Activated naive CD4-positive, alpha-beta T cell treated with anti-CD3 and anti-CD28 coated beads, Interleukin-2, amount 10 ng/mL, durations not matched to agents 7 days and 5 days (primary cell): Measurements from ENCODE around the gene JADE1.
A peak's percentile ranks its signal among the peaks of the same experiment; 100 is the strongest.

Experiments used
- CTCF ChIA-PET: fragments of 350-600 bp; sonication (Branson Sonifier 250); formaldehyde crosslinking; loops from one replicate; lab custom pipeline; 2021; ENCODE audit warnings: antibody characterized with exemption; lab: Charles Lee
- DNase-seq: peaks from one replicate; pipeline ENCODE4 v3.0.0-alpha.2; 2020
- H3K27ac Mint-ChIP-seq: one replicate; pipeline ENCODE4 v1.8.0; 2021; ENCODE audit warnings: mild to moderate bottlenecking, moderate library complexity, mixed read lengths
- H3K27me3 Mint-ChIP-seq: one replicate; pipeline ENCODE4 v1.8.0; 2021; ENCODE audit warnings: mild to moderate bottlenecking, mixed read lengths
- H3K36me3 Mint-ChIP-seq: one replicate; pipeline ENCODE4 v1.8.0; 2021; ENCODE audit warnings: mixed read lengths
- H3K4me1 Mint-ChIP-seq: one replicate; pipeline ENCODE4 v1.8.0; 2021; ENCODE audit warnings: mixed read lengths
- H3K4me3 Mint-ChIP-seq: one replicate; pipeline ENCODE4 v1.8.0; 2021; ENCODE audit warnings: mild to moderate bottlenecking, moderate library complexity, mixed read lengths
- H3K9me3 Mint-ChIP-seq: one replicate; pipeline ENCODE4 v1.8.0; 2021; ENCODE audit warnings: mixed read lengths

JADE1 gene

GRCh38 chr4:128862608-128863311 lies 53.3 kb downstream of the JADE1 start:
- no peak for DNase-seq
- CTCF ChIA-PET, result interaction anchor here (0.6 to 2.9 kb wide), 14 partner anchors 9 to 408 kb away, joined by 3 to 16 read pairs (median 4); no protein-coding TSS in a partner anchor
- Mint-ChIP-seq H3K4me3 (no peak overlapping the region), H3K27ac (peak overlapping the region; percentile 67), H3K27me3 (no peaks in the 10 kb centered on the region), H3K9me3 (no peaks in the 10 kb centered on the region), H3K36me3 (peaks cover 71% of the 10 kb centered on the region), H3K4me1 (peaks cover 47% of the 10 kb centered on the region)

- peak; percentile 74 for DNase-seq
- CTCF ChIA-PET, result interaction anchor here (0.7 to 2.9 kb wide), 10 partner anchors 9 to 409 kb away, joined by 3 to 16 read pairs (median 5); no protein-coding TSS in a partner anchor
- no peak overlapping the region for H3K4me3 Mint-ChIP-seq
- peaks cover 47% of the 10 kb centered on the region for H3K4me1 Mint-ChIP-seq
- no peaks in the 10 kb centered on the region for H3K27me3 Mint-ChIP-seq
- H3K9me3 Mint-ChIP-seq, result no peaks in the 10 kb centered on the region
- H3K36me3 Mint-ChIP-seq, result peaks cover 72% of the 10 kb centered on the region
- no peak overlapping the region for H3K27ac Mint-ChIP-seq
These were observed 54.0 kb downstream of the JADE1 start for GRCh38 chr4:128863312-128864075.

GRCh38 chr4:128865132-128865531 lies 55.6 kb downstream of the JADE1 start:
- H3K9me3 Mint-ChIP-seq, result no peaks in the 10 kb centered on the region
- no peak overlapping the region for H3K4me3 Mint-ChIP-seq
- H3K4me1 Mint-ChIP-seq, result peaks cover 35% of the 10 kb centered on the region
- CTCF ChIA-PET, result interaction anchor here (0.9 to 1.2 kb wide), 2 partner anchors 24 to 53 kb away, joined by 3 read pairs; no protein-coding TSS in a partner anchor
- DNase-seq, result no peak
- H3K36me3 Mint-ChIP-seq, result peaks cover 71% of the 10 kb centered on the region
- no peaks in the 10 kb centered on the region for H3K27me3 Mint-ChIP-seq
- no peak overlapping the region for H3K27ac Mint-ChIP-seq

- Mint-ChIP-seq H3K4me3 (no peak overlapping the region), H3K36me3 (peaks cover 68% of the 10 kb centered on the region), H3K27ac (no peak overlapping the region), H3K27me3 (no peaks in the 10 kb centered on the region), H3K9me3 (no peaks in the 10 kb centered on the region), H3K4me1 (peaks cover 30% of the 10 kb centered on the region)
- DNase-seq, result no peak
- CTCF ChIA-PET, result interaction anchor here (0.9 to 1.2 kb wide), 2 partner anchors 26 to 54 kb away, joined by 3 read pairs; no protein-coding TSS in a partner anchor
These were observed 56.8 kb downstream of the JADE1 start for GRCh38 chr4:128866269-128866668.

GRCh38 chr4:128866691-128867090 lies 57.2 kb downstream of the JADE1 start:
- Mint-ChIP-seq H3K4me3 (no peak overlapping the region), H3K36me3 (peaks cover 68% of the 10 kb centered on the region), H3K27ac (no peak overlapping the region), H3K4me1 (peaks cover 26% of the 10 kb centered on the region), H3K27me3 (no peaks in the 10 kb centered on the region), H3K9me3 (no peaks in the 10 kb centered on the region)
- CTCF ChIA-PET, result no interaction called here
- no peak for DNase-seq

GRCh38 chr4:128868758-128869157 lies 59.3 kb downstream of the JADE1 start:
- Mint-ChIP-seq H3K9me3 (no peaks in the 10 kb centered on the region), H3K27ac (no peak overlapping the region)
- CTCF ChIA-PET, result no interaction called here

GRCh38 chr4:128869776-128870509 lies 60.4 kb downstream of the JADE1 start:
- Mint-ChIP-seq H3K27ac (peak overlapping the region; percentile 73), H3K9me3 (no peaks in the 10 kb centered on the region), H3K4me1 (peaks cover 6% of the 10 kb centered on the region), H3K4me3 (no peak overlapping the region), H3K36me3 (peaks cover 66% of the 10 kb centered on the region), H3K27me3 (no peaks in the 10 kb centered on the region)
- DNase-seq, result no peak
- CTCF ChIA-PET, result no interaction called here

More at GRCh38 chr4:128868758-128869157, 59.3 kb downstream of the JADE1 start:
- Mint-ChIP-seq H3K4me1 (peaks cover 6% of the 10 kb centered on the region), H3K27me3 (no peaks in the 10 kb centered on the region), H3K4me3 (no peak overlapping the region), H3K36me3 (peaks cover 69% of the 10 kb centered on the region)
- no peak for DNase-seq

GRCh38 chr4:128871948-128872347 lies 62.4 kb downstream of the JADE1 start:
- Mint-ChIP-seq H3K4me3 (no peak overlapping the region), H3K4me1 (peaks cover 6% of the 10 kb centered on the region), H3K27me3 (no peaks in the 10 kb centered on the region), H3K9me3 (no peaks in the 10 kb centered on the region), H3K36me3 (peaks cover 59% of the 10 kb centered on the region), H3K27ac (no peak overlapping the region)
- CTCF ChIA-PET, result no interaction called here
- no peak for DNase-seq

- Mint-ChIP-seq H3K27me3 (no peaks in the 10 kb centered on the region), H3K9me3 (no peaks in the 10 kb centered on the region), H3K4me1 (peaks cover under 1% of the 10 kb centered on the region), H3K27ac (no peak overlapping the region), H3K36me3 (peaks cover 35% of the 10 kb centered on the region), H3K4me3 (no peak overlapping the region)
- CTCF ChIA-PET, result no interaction called here
- DNase-seq, result no peak
These were observed 66.7 kb downstream of the JADE1 start for GRCh38 chr4:128876200-128876599.

- no peaks in the 10 kb centered on the region for H3K9me3 Mint-ChIP-seq
- peaks cover 25% of the 10 kb centered on the region for H3K36me3 Mint-ChIP-seq
- H3K27ac Mint-ChIP-seq, result no peak overlapping the region
- CTCF ChIA-PET, result no interaction called here
- DNase-seq, result no peak
- no peaks in the 10 kb centered on the region for H3K27me3 Mint-ChIP-seq
- H3K4me3 Mint-ChIP-seq, result no peak overlapping the region
- H3K4me1 Mint-ChIP-seq, result no peaks in the 10 kb centered on the region
These were observed 68.4 kb downstream of the JADE1 start for GRCh38 chr4:128877934-128878333.

GRCh38 chr4:128879283-128879682 lies 69.8 kb downstream of the JADE1 start:
- H3K9me3 Mint-ChIP-seq, result no peaks in the 10 kb centered on the region
- H3K4me1 Mint-ChIP-seq, result no peaks in the 10 kb centered on the region
- H3K27ac Mint-ChIP-seq, result no peak overlapping the region
- CTCF ChIA-PET, result no interaction called here
- H3K27me3 Mint-ChIP-seq, result no peaks in the 10 kb centered on the region
- peaks cover 20% of the 10 kb centered on the region for H3K36me3 Mint-ChIP-seq
- H3K4me3 Mint-ChIP-seq, result no peak overlapping the region
- DNase-seq, result no peak

- Mint-ChIP-seq H3K9me3 (no peaks in the 10 kb centered on the region), H3K27ac (no peak overlapping the region), H3K4me1 (no peaks in the 10 kb centered on the region), H3K27me3 (no peaks in the 10 kb centered on the region), H3K4me3 (no peak overlapping the region), H3K36me3 (peaks cover 19% of the 10 kb centered on the region)
- CTCF ChIA-PET, result no interaction called here
- DNase-seq, result no peak
These were observed 70.5 kb downstream of the JADE1 start for GRCh38 chr4:128879971-128880370.

GRCh38 chr4:128880662-128881061 lies 71.2 kb downstream of the JADE1 start:
- Mint-ChIP-seq H3K27me3 (no peaks in the 10 kb centered on the region), H3K4me1 (no peaks in the 10 kb centered on the region), H3K27ac (no peak overlapping the region), H3K36me3 (peaks cover 19% of the 10 kb centered on the region), H3K9me3 (no peaks in the 10 kb centered on the region), H3K4me3 (no peak overlapping the region)
- DNase-seq, result no peak
- CTCF ChIA-PET, result no interaction called here

GRCh38 chr4:128904821-128905220 lies 95.3 kb downstream of the JADE1 start:
- Mint-ChIP-seq H3K4me1 (no peaks in the 10 kb centered on the region), H3K9me3 (no peaks in the 10 kb centered on the region), H3K36me3 (peaks cover 5% of the 10 kb centered on the region), H3K27ac (no peak overlapping the region), H3K4me3 (no peak overlapping the region), H3K27me3 (no peaks in the 10 kb centered on the region)
- DNase-seq, result no peak
- CTCF ChIA-PET, result no interaction called here
